LoVo (cell line): ENCODE results near the gene GSTP1.
"Not testable (repeated sequence)": the region's sequence is repeated elsewhere in the genome, so short reads cannot be mapped to it uniquely, and the experiment has no call there.

ENCODE experiments used
- DNase-seq: peaks from one replicate; pipeline ENCODE4 v3.0.0-alpha.2; 2016; ENCODE audit warnings: low spot score

The GSTP1 gene

GRCh38 chr11:67615728-67616430 is 32.3 kb downstream of the GSTP1 start:
- no peak for DNase-seq

- DNase-seq = no peak
Observed at GRCh38 chr11:67616431-67617242, 33.0 kb downstream of the GSTP1 start.

GRCh38 chr11:67617243-67617953 is 33.8 kb downstream of the GSTP1 start:
- DNase-seq = no peak

- DNase-seq = not testable (repeated sequence)
Observed at GRCh38 chr11:67618901-67619659, 35.5 kb downstream of the GSTP1 start.

- DNase-seq = not testable (repeated sequence)
Observed at GRCh38 chr11:67619683-67620618, 36.3 kb downstream of the GSTP1 start.

GRCh38 chr11:67620621-67621020 is 37.0 kb downstream of the GSTP1 start:
- not testable (repeated sequence) for DNase-seq

- not testable (repeated sequence) for DNase-seq
Observed at GRCh38 chr11:67621928-67622327, 38.3 kb downstream of the GSTP1 start.

- DNase-seq = not testable (repeated sequence)
Observed at GRCh38 chr11:67622905-67623304, 39.3 kb downstream of the GSTP1 start.

- not testable (repeated sequence) for DNase-seq
Observed at GRCh38 chr11:67623795-67624194, 40.2 kb downstream of the GSTP1 start.

- not testable (repeated sequence) for DNase-seq
Observed at GRCh38 chr11:67626131-67626833, 42.7 kb downstream of the GSTP1 start.

GRCh38 chr11:67626970-67627369 is 43.4 kb downstream of the GSTP1 start:
- no peak for DNase-seq

- DNase-seq = no peak
Observed at GRCh38 chr11:67627441-67627811, 43.8 kb downstream of the GSTP1 start.

- no peak for DNase-seq
Observed at GRCh38 chr11:67627812-67628624, 44.4 kb downstream of the GSTP1 start.

- DNase-seq = no peak
Observed at GRCh38 chr11:67628710-67629385, 45.2 kb downstream of the GSTP1 start.

- DNase-seq = peak; percentile 83
Observed at GRCh38 chr11:67629386-67630227, 46.0 kb downstream of the GSTP1 start, which contains the start of gene NUDT8. Gene NUDT8 (minus strand): TSS chr11:67629937. CDS start chr11:67629911, 26 bp downstream.

- DNase-seq = peak; percentile 99
Observed at GRCh38 chr11:67630228-67630942, 46.8 kb downstream of the GSTP1 start.

GRCh38 chr11:67630943-67631331 is 47.3 kb downstream of the GSTP1 start:
- DNase-seq = no peak
